SU-DHL-6 (cell line): Measurements from ENCODE around the gene FUS.

ENCODE experiments used
- EZH2phosphoT487 ChIP-seq: fragments of 200-600 bp; sonication (generic), shearing (Covaris generic); conservative IDR thresholded peaks from 2 replicates; pipeline ENCODE4 v1.6.1; 2018; ENCODE audit warnings: mild to moderate bottlenecking, antibody characterized with exemption, low read length, moderate library complexity, mixed read lengths
- TF ChIP-seq, protein P1 (sequence below): fragments of 200-600 bp; sonication (generic); IDR thresholded peaks from one replicate; pipeline ENCODE4 v1.5.1; 2017; ENCODE audit warnings: antibody characterized with exemption, mild to moderate bottlenecking, low read length, moderate library complexity; ENCODE audit not compliant: insufficient read depth, poor library complexity, severe bottlenecking

DNA sequence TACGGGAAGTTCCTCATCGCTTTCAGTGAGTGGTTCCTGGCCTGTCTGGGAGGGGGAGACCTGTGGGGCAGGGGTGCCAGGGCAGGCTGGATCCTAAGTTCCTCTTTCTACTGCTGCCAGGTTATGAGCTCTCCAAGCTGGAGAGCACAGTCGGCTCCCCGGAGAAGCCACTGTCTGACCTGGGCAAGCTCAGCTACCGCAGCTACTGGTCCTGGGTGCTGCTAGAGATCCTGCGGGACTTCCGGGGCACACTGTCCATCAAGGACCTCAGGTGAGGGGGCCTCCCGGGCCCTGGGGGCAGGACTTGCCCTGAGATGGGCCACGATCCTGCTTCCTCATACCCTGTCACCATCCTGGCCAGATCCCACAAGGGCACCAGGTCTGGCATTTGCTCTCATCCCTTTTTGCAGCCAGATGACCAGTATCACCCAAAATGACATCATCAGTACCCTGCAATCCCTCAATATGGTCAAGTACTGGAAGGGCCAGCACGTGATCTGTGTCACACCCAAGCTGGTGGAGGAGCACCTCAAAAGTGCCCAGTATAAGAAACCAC lies 49.5 kb upstream of the FUS start:
- TF ChIP-seq, protein P1, sequence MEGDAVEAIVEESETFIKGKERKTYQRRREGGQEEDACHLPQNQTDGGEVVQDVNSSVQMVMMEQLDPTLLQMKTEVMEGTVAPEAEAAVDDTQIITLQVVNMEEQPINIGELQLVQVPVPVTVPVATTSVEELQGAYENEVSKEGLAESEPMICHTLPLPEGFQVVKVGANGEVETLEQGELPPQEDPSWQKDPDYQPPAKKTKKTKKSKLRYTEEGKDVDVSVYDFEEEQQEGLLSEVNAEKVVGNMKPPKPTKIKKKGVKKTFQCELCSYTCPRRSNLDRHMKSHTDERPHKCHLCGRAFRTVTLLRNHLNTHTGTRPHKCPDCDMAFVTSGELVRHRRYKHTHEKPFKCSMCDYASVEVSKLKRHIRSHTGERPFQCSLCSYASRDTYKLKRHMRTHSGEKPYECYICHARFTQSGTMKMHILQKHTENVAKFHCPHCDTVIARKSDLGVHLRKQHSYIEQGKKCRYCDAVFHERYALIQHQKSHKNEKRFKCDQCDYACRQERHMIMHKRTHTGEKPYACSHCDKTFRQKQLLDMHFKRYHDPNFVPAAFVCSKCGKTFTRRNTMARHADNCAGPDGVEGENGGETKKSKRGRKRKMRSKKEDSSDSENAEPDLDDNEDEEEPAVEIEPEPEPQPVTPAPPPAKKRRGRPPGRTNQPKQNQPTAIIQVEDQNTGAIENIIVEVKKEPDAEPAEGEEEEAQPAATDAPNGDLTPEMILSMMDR = no peak
- no peak for TF ChIP-seq EZH2phosphoT487
